Activated CD8-positive, alpha-beta T cell treated with anti-CD3 and anti-CD28 coated beads for 36 hours (primary cell): ENCODE data around the gene GATA2. TPM values are rescaled to one million over a fixed set of nuclear protein-coding genes. Genes with fewer than 3 reads are reported as not detected.

Experiments used
- ATAC-seq: fragments of 200-7000 bp; cut with Tn5 transposase; one replicate; pipeline ENCODE4 v1.10.0; 2021; ENCODE audit warnings: mild to moderate bottlenecking, moderate library complexity
- CTCF ChIA-PET: fragments of 350-600 bp; sonication (Branson Sonifier 250); formaldehyde crosslinking; loops from one replicate; lab custom pipeline; 2021; ENCODE audit warnings: antibody characterized with exemption; lab: Charles Lee
- POLR2A ChIA-PET: fragments of 350-600 bp; sonication (Branson Sonifier 250); formaldehyde crosslinking; loops from one replicate; lab custom pipeline; 2021; ENCODE audit warnings: antibody characterized with exemption; lab: Charles Lee
- DNase-seq: peaks from one replicate; pipeline ENCODE4 v3.0.0-alpha.2; 2020
- H3K27ac Mint-ChIP-seq: one replicate; pipeline ENCODE4 v1.8.0; 2021; ENCODE audit warnings: mild to moderate bottlenecking, mixed read lengths
- H3K27me3 Mint-ChIP-seq: one replicate; pipeline ENCODE4 v1.8.0; 2021; ENCODE audit warnings: mixed read lengths
- H3K36me3 Mint-ChIP-seq: one replicate; pipeline ENCODE4 v1.8.0; 2021; ENCODE audit warnings: low read depth, mixed read lengths
- H3K4me1 Mint-ChIP-seq: one replicate; pipeline ENCODE4 v1.8.0; 2021; ENCODE audit warnings: low read depth, mixed read lengths
- H3K4me3 Mint-ChIP-seq: one replicate; pipeline ENCODE4 v1.8.0; 2021; ENCODE audit warnings: mild to moderate bottlenecking, moderate library complexity, mixed read lengths
- H3K9me3 Mint-ChIP-seq: one replicate; pipeline ENCODE4 v1.8.0; 2021; ENCODE audit warnings: mixed read lengths
- intact Hi-C: fragments of 100-400 bp; cut with micrococcal nuclease; formaldehyde crosslinking; loops from one replicate; pipeline ENCODE4 v1.10.0; 2022
- total RNA-seq, 2 experiments: library from RNA; stranded (reverse); gene quantifications; one replicate each; pipeline ENCODE4 v1.2.3, GENCODE V29; 2021
- TF ChIP-seq, protein P1 (sequence below): fragments of 200-600 bp; IDR thresholded peaks from one replicate; pipeline ENCODE4 v1.8.0; 2022; ENCODE audit warnings: antibody characterized with exemption, mild to moderate bottlenecking

Gene GATA2
- total RNA-seq, 2 experiments from 2014 or later, result not detected

DNA sequence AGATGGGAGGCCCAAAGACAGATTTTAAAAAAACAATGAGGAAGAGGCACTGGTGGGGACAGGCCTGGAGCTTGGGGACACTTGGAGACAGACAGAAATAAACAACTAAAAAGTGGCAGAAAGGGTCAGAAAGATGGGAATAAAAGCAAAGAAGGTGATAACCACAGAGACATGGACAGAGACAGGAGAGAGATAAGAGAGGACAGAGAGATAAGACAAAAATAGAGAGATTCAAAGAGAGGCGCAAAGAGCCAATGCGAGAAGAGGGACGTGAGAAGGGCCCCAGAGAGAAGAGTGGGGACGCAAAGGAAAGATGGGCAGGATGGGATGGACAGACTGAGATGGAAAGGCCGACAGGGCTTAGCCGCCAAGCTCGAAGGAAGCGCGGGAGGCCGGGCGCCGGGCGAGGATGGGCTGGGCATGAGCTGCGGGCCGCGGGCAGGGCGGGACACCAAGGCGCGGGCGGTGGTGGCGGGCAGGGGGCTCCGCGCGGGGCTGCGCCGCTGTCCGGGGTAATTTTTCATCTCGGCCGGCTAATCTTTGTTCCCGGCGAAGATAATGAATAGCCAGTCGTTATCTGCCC is 3.1 kb upstream of the GATA2 start:
- no peak overlapping the region for H3K27ac Mint-ChIP-seq
- ATAC-seq (no peak), DNase-seq (no peak)
- peaks cover 53% of the 10 kb centered on the region for H3K27me3 Mint-ChIP-seq
- H3K9me3 Mint-ChIP-seq, result no peaks in the 10 kb centered on the region
- TF ChIP-seq, protein P1, sequence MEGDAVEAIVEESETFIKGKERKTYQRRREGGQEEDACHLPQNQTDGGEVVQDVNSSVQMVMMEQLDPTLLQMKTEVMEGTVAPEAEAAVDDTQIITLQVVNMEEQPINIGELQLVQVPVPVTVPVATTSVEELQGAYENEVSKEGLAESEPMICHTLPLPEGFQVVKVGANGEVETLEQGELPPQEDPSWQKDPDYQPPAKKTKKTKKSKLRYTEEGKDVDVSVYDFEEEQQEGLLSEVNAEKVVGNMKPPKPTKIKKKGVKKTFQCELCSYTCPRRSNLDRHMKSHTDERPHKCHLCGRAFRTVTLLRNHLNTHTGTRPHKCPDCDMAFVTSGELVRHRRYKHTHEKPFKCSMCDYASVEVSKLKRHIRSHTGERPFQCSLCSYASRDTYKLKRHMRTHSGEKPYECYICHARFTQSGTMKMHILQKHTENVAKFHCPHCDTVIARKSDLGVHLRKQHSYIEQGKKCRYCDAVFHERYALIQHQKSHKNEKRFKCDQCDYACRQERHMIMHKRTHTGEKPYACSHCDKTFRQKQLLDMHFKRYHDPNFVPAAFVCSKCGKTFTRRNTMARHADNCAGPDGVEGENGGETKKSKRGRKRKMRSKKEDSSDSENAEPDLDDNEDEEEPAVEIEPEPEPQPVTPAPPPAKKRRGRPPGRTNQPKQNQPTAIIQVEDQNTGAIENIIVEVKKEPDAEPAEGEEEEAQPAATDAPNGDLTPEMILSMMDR, result no peak
- peaks cover 4% of the 10 kb centered on the region for H3K4me1 Mint-ChIP-seq
- ChIA-PET CTCF (interaction anchor here (1.3 to 2.1 kb wide), 2 partner anchors 69 to 70 kb away, joined by 6 to 9 read pairs; no protein-coding TSS in a partner anchor), POLR2A (interaction anchor here (1.4 kb wide), 1 partner anchor 14 kb away, joined by 3 read pairs; no protein-coding TSS in a partner anchor)
- H3K4me3 Mint-ChIP-seq, result no peak overlapping the region
- H3K36me3 Mint-ChIP-seq, result no peaks in the 10 kb centered on the region
- intact Hi-C loops, result loop anchor here (10.0 kb wide), 2 partner anchors 109 to 411 kb away; no protein-coding TSS in a partner anchor

DNA sequence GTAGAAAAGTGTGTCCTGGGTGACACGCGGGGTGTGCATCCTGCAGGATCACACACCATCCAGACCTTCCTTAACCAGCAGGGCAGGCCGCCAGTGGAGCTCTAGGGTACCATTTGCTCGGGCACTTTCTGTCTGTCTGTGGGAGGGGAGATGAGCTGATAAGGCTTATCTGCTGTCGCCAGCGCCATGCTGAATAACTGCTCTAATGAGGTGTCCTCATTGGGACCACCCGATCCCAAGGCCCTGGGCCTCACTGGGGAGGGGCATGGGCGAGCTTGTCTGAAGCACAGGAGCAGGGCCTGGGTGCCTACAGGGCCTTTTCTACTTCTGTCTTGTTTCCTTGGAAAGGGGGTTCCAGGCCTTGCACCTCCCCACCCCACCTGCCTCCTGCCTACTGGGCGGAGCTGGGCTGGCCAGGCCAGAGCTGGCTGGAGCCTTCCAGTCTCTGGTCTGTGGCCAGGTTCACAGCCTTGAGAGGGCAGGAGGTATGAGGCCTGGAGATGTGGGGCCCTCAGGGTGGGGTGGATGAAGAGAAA is 2.5 kb upstream of the GATA2 start:
- ChIA-PET CTCF (interaction anchor here (1.3 to 2.1 kb wide), 2 partner anchors 68 to 70 kb away, joined by 6 to 9 read pairs; no protein-coding TSS in a partner anchor), POLR2A (no interaction called here)
- DNase-seq (no peak), ATAC-seq (no peak)
- TF ChIP-seq, protein P1, result no peak
- Mint-ChIP-seq H3K4me3 (no peak overlapping the region), H3K9me3 (no peaks in the 10 kb centered on the region), H3K27me3 (peaks cover 57% of the 10 kb centered on the region), H3K27ac (no peak overlapping the region), H3K4me1 (peaks cover 6% of the 10 kb centered on the region), H3K36me3 (no peaks in the 10 kb centered on the region)
- intact Hi-C loops, result loop anchor here (10.0 kb wide), 2 partner anchors 109 to 411 kb away; no protein-coding TSS in a partner anchor

DNA sequence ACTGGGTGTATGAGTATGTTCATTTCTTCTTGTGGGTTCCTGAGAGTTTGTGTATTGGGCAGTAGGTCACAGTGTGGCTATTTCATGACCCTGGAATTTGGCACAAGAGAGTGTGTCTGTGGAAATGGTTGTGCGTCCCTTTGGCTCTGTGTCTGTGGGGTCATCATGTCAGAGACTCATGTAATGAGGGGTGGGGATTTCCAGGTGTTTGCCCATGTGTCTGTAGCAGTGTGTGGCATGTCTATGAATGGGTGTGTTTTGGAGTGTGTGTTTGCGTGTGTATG is 1.3 kb upstream of the GATA2 start:
- intact Hi-C loops, result loop anchor here (5.0 to 10.0 kb wide), 3 partner anchors 52 to 410 kb away; no protein-coding TSS in a partner anchor
- H3K36me3 Mint-ChIP-seq, result no peaks in the 10 kb centered on the region
- TF ChIP-seq, protein P1, result no peak
- H3K9me3 Mint-ChIP-seq, result no peaks in the 10 kb centered on the region
- no peak overlapping the region for H3K27ac Mint-ChIP-seq
- H3K4me1 Mint-ChIP-seq, result peaks cover 12% of the 10 kb centered on the region
- ChIA-PET CTCF (no interaction called here), POLR2A (no interaction called here)
- no peak for ATAC-seq
- H3K4me3 Mint-ChIP-seq, result no peak overlapping the region
- H3K27me3 Mint-ChIP-seq, result peaks cover 58% of the 10 kb centered on the region
- DNase-seq, result no peak

DNA sequence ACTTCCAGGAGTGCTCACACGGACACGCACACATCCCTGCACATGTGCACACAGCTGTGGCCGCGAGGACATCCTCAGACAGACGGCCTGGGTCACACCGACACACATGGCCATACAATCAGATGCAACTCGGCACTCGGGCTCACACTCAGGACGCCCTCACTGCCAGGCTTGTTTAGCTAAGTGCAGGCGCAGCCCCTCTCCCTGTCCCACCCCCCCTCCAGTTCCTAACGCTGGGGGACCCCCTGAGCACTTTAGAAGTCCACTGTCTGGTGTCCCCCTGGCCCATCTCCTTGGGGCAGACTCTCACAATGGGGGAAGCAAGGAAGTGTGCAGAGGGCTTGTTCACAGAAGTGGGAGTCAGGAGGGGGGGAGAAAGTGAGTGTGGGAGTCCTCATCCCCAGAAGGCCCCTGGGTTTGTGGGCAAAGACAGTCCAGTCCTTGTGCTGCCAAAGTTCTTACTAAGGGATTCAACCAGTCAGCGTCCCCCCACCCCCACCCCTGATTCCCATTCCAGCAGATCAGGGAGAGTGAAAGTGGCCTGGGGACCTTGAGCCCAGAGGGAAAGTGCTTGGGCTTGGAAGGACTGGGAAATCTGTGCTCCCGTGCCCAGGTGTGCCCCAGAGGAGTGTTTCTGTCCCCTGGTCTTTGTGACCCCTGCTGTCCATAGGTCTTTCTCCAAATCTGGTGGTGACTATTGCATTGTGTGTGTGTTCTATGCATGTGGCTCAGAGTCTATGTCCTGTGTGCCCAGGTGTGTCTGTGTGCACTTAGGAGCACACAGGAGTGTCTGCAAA is 767 bp upstream of the GATA2 start:
- TF ChIP-seq, protein P1, result no peak
- H3K9me3 Mint-ChIP-seq, result no peaks in the 10 kb centered on the region
- peaks cover 55% of the 10 kb centered on the region for H3K27me3 Mint-ChIP-seq
- no peak for ATAC-seq
- intact Hi-C loops, result loop anchor here (5.0 to 10.0 kb wide), 3 partner anchors 51 to 409 kb away; no protein-coding TSS in a partner anchor
- no peaks in the 10 kb centered on the region for H3K36me3 Mint-ChIP-seq
- no peak overlapping the region for H3K4me3 Mint-ChIP-seq
- CTCF ChIA-PET, result interaction anchor here (2.8 kb wide), 1 partner anchor 68 kb away, joined by 18 read pairs; no protein-coding TSS in a partner anchor
- DNase-seq, result no peak
- POLR2A ChIA-PET, result no interaction called here
- H3K4me1 Mint-ChIP-seq, result peaks cover 12% of the 10 kb centered on the region
- H3K27ac Mint-ChIP-seq, result no peak overlapping the region
